HG02588 (cell line): ENCODE data around the gene TECPR2.
A peak's percentile ranks its signal among the peaks of the same experiment; 100 is the strongest.
"Not testable (repeated sequence)": the region's sequence is repeated elsewhere in the genome, so short reads cannot be mapped to it uniquely, and the experiment has no call there.

Experiments
- ATAC-seq: cut with Tn5 transposase; IDR thresholded peaks from one replicate; pipeline ENCODE4 v1.9.1; 2021; ENCODE audit warnings: mild to moderate bottlenecking, moderate library complexity; ENCODE audit not compliant: unreplicated experiment

Gene TECPR2

GRCh38 chr14:102507081-102507856 is 144.5 kb downstream of the TECPR2 start:
- ATAC-seq, result no peak

GRCh38 chr14:102507857-102508312 is 145.1 kb downstream of the TECPR2 start:
- ATAC-seq, result no peak

GRCh38 chr14:102508410-102508773 is 145.7 kb downstream of the TECPR2 start:
- no peak for ATAC-seq

- ATAC-seq, result peak; percentile 12
Observed at GRCh38 chr14:102508774-102509745, 146.3 kb downstream of the TECPR2 start.

- ATAC-seq, result peak; percentile 69
Observed at GRCh38 chr14:102509746-102510615, 147.2 kb downstream of the TECPR2 start, which contains the start of gene ANKRD9. ANKRD9 (minus strand) TSS chr14:102509776; CDS start chr14:102507889, 1,887 bp downstream.

- ATAC-seq, result no peak
Observed at GRCh38 chr14:102510616-102511520, 148.1 kb downstream of the TECPR2 start.

GRCh38 chr14:102511538-102511937 is 148.8 kb downstream of the TECPR2 start:
- no peak for ATAC-seq

GRCh38 chr14:102512793-102513300 is 150.1 kb downstream of the TECPR2 start:
- no peak for ATAC-seq

GRCh38 chr14:102513899-102514772 is 151.4 kb downstream of the TECPR2 start:
- ATAC-seq, result no peak

- ATAC-seq, result no peak
Observed at GRCh38 chr14:102514987-102515733, 152.4 kb downstream of the TECPR2 start.

GRCh38 chr14:102516531-102517391 is 154.0 kb downstream of the TECPR2 start:
- peak; percentile 51 for ATAC-seq

GRCh38 chr14:102517392-102518062 is 154.8 kb downstream of the TECPR2 start:
- peak; percentile 6 for ATAC-seq

GRCh38 chr14:102518063-102518648 is 155.4 kb downstream of the TECPR2 start:
- no peak for ATAC-seq

- ATAC-seq, result not testable (repeated sequence)
Observed at GRCh38 chr14:102519709-102520108, 157.0 kb downstream of the TECPR2 start.

- ATAC-seq, result no peak
Observed at GRCh38 chr14:102523200-102523568, 160.4 kb downstream of the TECPR2 start.
